ENCODE results near the gene SRXN1.

DNA sequence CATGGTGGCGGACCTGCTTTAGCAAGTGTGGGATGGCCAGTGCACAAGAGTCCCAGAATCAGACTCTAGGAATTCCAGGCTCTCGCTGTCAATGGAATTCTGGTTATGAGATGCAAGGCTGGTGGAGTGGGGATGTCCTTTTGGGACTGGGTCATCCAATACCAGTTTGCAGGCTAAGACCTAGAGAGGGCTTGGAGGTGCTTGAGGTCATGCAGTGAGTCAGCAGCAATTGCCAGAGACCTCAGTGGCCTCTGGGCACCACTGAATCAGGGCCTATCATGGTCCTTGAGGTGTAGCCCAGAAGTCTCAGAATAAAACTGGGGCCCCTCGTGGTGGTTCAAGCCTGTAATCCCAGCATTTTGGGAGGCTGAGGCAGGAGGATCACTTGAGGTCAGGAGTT lies 24.0 kb upstream of the SRXN1 start:
- TF ChIP-seq, protein P1, sequence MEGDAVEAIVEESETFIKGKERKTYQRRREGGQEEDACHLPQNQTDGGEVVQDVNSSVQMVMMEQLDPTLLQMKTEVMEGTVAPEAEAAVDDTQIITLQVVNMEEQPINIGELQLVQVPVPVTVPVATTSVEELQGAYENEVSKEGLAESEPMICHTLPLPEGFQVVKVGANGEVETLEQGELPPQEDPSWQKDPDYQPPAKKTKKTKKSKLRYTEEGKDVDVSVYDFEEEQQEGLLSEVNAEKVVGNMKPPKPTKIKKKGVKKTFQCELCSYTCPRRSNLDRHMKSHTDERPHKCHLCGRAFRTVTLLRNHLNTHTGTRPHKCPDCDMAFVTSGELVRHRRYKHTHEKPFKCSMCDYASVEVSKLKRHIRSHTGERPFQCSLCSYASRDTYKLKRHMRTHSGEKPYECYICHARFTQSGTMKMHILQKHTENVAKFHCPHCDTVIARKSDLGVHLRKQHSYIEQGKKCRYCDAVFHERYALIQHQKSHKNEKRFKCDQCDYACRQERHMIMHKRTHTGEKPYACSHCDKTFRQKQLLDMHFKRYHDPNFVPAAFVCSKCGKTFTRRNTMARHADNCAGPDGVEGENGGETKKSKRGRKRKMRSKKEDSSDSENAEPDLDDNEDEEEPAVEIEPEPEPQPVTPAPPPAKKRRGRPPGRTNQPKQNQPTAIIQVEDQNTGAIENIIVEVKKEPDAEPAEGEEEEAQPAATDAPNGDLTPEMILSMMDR (IDR thresholded peaks at IDR 0.05): no peak
- TF ChIP-seq POLR2A (IDR thresholded peaks at IDR 0.05): no peak
